Left ventricle myocardium inferior (tissue), 1 donor: ENCODE measurements around the gene SLC46A1. TPM values are rescaled to one million over a fixed set of nuclear protein-coding genes. Genes with fewer than 3 reads are reported as not detected.
A peak's percentile ranks its signal among the peaks of the same experiment; 100 is the strongest.

Experiments used
- DNase-seq: peaks from one replicate; pipeline ENCODE4 v3.0.0-alpha.2; 2020
- H3K27ac ChIP-seq: fragments of 200-600 bp; replicated peaks from 2 replicates; pipeline ENCODE4 v1.8.0; 2021
- H3K27me3 ChIP-seq: fragments of 200-600 bp; 2 replicates; pipeline ENCODE4 v1.8.0; 2021; ENCODE audit warnings: low read depth
- H3K36me3 ChIP-seq: fragments of 200-600 bp; 2 replicates; pipeline ENCODE4 v1.8.0; 2021
- H3K4me1 ChIP-seq: fragments of 200-600 bp; 2 replicates; pipeline ENCODE4 v1.8.0; 2021
- H3K4me3 ChIP-seq: fragments of 200-600 bp; 2 replicates; pipeline ENCODE4 v1.8.0; 2021; ENCODE audit warnings: mild to moderate bottlenecking, moderate library complexity
- H3K9me3 ChIP-seq: fragments of 200-600 bp; replicated peaks from 2 replicates; pipeline ENCODE4 v1.8.0; 2021
- CTCF ChIP-seq: fragments of 200-600 bp; IDR thresholded peaks from 2 replicates; pipeline ENCODE4 v1.8.0; 2021; ENCODE audit warnings: antibody characterized with exemption, mild to moderate bottlenecking, borderline replicate concordance
- intact Hi-C: fragments of 100-400 bp; cut with micrococcal nuclease; formaldehyde crosslinking; loops from one replicate; pipeline ENCODE4 v1.11.0; 2022
- total RNA-seq: library from RNA; stranded (reverse); fragmentation: NEBNext Ultra II Directional; extraction: Animal tissue kit (Norgen Biotek cat#: 25700); gene quantifications from one replicate; pipeline ENCODE4 v1.2.1, GENCODE V29; 2021
- donor health status: DM: no; HTN: yes; CAD: no; lungs with severe emphysema.

Gene SLC46A1
- total RNA-seq, 1 donor from 2014 or later: 6.0 TPM

GRCh38 chr17:28370035-28370743 lies 35.8 kb downstream of the SLC46A1 start, which contains the start of gene VTN:
Gene VTN (minus strand): TSS chr17:28370307. CDS start chr17:28370203, 104 bp downstream.
- no peak for TF ChIP-seq CTCF
- peak; percentile 46 for DNase-seq
- no peaks in the 10 kb centered on the region for H3K27me3 ChIP-seq
- peak within 1 kb of the TSS; percentile 76 for H3K4me3 ChIP-seq
- no peaks in the 10 kb centered on the region for H3K9me3 ChIP-seq
- H3K36me3 ChIP-seq: no peaks in the 10 kb centered on the region
- peak within 1 kb of the TSS; percentile 76 for H3K27ac ChIP-seq
- H3K4me1 ChIP-seq: peaks cover 37% of the 10 kb centered on the region
- intact Hi-C loops: no loop called here

GRCh38 chr17:28369684-28370034 lies 36.4 kb downstream of the SLC46A1 start:
- Histone ChIP-seq H3K27me3 (no peaks in the 10 kb centered on the region), H3K36me3 (no peaks in the 10 kb centered on the region), H3K27ac (peak overlapping the region; percentile 76), H3K4me1 (peaks cover 37% of the 10 kb centered on the region), H3K9me3 (no peaks in the 10 kb centered on the region), H3K4me3 (no peak overlapping the region)
- intact Hi-C loops: no loop called here
- DNase-seq: no peak
- TF ChIP-seq CTCF: no peak

- Histone ChIP-seq H3K27me3 (no peaks in the 10 kb centered on the region), H3K9me3 (no peaks in the 10 kb centered on the region), H3K27ac (peak overlapping the region; percentile 76), H3K4me3 (no peak overlapping the region), H3K36me3 (peaks cover under 1% of the 10 kb centered on the region), H3K4me1 (peaks cover 37% of the 10 kb centered on the region)
- intact Hi-C loops: no loop called here
- no peak for TF ChIP-seq CTCF
- DNase-seq: no peak
These were observed 36.9 kb downstream of the SLC46A1 start for GRCh38 chr17:28368915-28369683.

GRCh38 chr17:28368306-28368831 lies 37.6 kb downstream of the SLC46A1 start:
- intact Hi-C loops: no loop called here
- peaks cover 8% of the 10 kb centered on the region for H3K36me3 ChIP-seq
- no peak overlapping the region for H3K27ac ChIP-seq
- no peak overlapping the region for H3K4me3 ChIP-seq
- peaks cover 37% of the 10 kb centered on the region for H3K4me1 ChIP-seq
- TF ChIP-seq CTCF: no peak
- H3K27me3 ChIP-seq: no peaks in the 10 kb centered on the region
- no peak for DNase-seq
- H3K9me3 ChIP-seq: no peaks in the 10 kb centered on the region

- no peak overlapping the region for H3K27ac ChIP-seq
- TF ChIP-seq CTCF: no peak
- no peaks in the 10 kb centered on the region for H3K9me3 ChIP-seq
- no peaks in the 10 kb centered on the region for H3K27me3 ChIP-seq
- intact Hi-C loops: no loop called here
- peaks cover 31% of the 10 kb centered on the region for H3K4me1 ChIP-seq
- no peak overlapping the region for H3K4me3 ChIP-seq
- no peak for DNase-seq
- H3K36me3 ChIP-seq: peaks cover 14% of the 10 kb centered on the region
These were observed 38.2 kb downstream of the SLC46A1 start for GRCh38 chr17:28367641-28368305.
